HL-60 (cell line): ENCODE results near the gene ITPR3.

ENCODE experiments used
- POLR2AphosphoS5 ChIP-seq: IDR thresholded peaks from 2 replicates; pipeline ENCODE4 v1.6.1; 2012; ENCODE audit warnings: low read depth
- TF ChIP-seq, protein P1 (sequence below): IDR thresholded peaks from one replicate; pipeline ENCODE4 v1.5.1; 2011; ENCODE audit warnings: low read length, control low read depth, inconsistent platforms; ENCODE audit not compliant: insufficient read depth

DNA sequence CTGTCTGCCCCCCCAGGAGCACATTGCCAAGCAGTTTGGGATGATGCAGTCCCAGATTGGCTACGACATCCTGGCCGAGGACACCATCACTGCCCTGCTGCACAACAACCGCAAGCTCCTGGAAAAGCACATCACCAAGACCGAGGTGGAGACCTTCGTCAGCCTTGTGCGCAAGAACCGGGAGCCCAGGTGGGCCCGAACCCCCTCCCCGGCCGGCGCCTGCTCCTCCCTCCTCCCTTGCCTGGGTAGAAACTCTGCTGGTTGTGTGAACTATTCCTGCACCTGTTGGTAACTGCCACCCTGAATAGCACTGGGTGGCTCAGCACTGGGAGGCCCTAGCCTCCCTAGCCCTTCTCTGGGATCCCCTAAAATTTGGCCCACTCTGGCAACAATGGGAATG, 46.7 kb downstream of the ITPR3 start:
- TF ChIP-seq, protein P1, sequence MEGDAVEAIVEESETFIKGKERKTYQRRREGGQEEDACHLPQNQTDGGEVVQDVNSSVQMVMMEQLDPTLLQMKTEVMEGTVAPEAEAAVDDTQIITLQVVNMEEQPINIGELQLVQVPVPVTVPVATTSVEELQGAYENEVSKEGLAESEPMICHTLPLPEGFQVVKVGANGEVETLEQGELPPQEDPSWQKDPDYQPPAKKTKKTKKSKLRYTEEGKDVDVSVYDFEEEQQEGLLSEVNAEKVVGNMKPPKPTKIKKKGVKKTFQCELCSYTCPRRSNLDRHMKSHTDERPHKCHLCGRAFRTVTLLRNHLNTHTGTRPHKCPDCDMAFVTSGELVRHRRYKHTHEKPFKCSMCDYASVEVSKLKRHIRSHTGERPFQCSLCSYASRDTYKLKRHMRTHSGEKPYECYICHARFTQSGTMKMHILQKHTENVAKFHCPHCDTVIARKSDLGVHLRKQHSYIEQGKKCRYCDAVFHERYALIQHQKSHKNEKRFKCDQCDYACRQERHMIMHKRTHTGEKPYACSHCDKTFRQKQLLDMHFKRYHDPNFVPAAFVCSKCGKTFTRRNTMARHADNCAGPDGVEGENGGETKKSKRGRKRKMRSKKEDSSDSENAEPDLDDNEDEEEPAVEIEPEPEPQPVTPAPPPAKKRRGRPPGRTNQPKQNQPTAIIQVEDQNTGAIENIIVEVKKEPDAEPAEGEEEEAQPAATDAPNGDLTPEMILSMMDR = no peak
- TF ChIP-seq POLR2AphosphoS5 = no peak
